Fibroblast of gingiva (primary cell): ENCODE results near the gene ZNF652.
"Not testable (repeated sequence)": the region's sequence is repeated elsewhere in the genome, so short reads cannot be mapped to it uniquely, and the experiment has no call there.

Experiments used
- DNase-seq: peaks from one replicate; pipeline ENCODE4 v3.0.0-alpha.2; 2011; ENCODE audit warnings: low read depth

The ZNF652 gene

GRCh38 chr17:49312722-49313121 is 49.3 kb downstream of the ZNF652 start:
- DNase-seq = no peak

- no peak for DNase-seq
Measured at GRCh38 chr17:49299996-49300395, 62.1 kb downstream of the ZNF652 start.

- no peak for DNase-seq
Measured at GRCh38 chr17:49298371-49298976, 63.6 kb downstream of the ZNF652 start.

DNA sequence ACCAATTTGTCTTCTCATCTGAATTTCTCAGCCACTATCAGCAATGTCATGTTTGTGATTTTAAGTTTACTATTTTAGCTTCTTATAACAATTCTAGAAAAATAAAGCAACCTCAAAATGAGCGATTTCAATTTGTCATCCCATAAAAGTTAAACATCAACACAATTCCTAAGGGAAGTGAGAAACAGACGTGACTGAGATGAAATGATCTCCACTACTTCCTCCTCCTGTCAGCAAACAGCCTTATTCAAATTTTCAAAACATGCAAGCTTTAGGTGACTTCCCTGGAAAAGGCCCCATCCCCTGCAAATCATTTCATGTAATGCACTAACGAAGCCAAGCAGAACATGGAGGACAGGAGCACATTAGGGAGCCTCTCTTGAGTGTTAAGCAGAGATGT is 64.9 kb downstream of the ZNF652 start:
- no peak for DNase-seq

GRCh38 chr17:49294122-49294521 is 67.9 kb downstream of the ZNF652 start:
- no peak for DNase-seq

DNA sequence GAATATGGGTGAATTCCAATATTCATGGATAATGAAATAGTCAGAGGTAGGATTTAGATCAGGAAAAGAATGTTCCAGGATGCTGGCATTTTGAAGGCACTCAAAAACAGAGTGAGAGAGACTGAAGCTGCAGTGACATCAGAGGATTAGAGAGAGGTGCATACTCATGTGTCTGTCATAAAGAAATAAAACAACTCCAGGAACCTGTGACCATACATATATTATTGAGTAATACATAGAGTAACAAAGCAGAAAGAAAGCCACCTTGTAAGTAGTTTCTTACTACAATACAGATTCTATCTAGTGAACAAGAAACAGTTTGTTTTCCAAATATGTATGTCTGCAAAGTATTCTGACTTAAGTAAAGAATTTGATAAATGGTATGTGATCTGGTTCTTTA is 69.1 kb downstream of the ZNF652 start:
- no peak for DNase-seq

DNA sequence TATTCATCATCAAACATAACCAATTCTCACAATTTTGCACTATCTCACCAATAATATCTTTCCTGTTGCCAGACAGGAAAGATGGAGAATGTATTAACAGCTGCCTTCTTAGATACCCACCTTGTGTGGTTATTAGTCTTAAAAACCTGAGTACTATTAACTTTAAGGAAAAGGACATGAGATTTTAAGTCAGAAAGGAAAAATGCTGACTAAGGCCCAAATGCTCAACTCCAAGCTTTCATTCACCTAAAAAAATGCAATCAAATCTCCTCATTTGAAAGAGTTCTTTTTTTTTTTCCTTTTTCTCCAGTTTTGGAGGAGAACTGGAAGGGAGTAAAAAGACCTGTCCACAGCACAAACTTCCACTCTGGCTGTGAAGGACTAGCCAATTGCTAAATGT is 70.1 kb downstream of the ZNF652 start:
- DNase-seq = no peak

DNA sequence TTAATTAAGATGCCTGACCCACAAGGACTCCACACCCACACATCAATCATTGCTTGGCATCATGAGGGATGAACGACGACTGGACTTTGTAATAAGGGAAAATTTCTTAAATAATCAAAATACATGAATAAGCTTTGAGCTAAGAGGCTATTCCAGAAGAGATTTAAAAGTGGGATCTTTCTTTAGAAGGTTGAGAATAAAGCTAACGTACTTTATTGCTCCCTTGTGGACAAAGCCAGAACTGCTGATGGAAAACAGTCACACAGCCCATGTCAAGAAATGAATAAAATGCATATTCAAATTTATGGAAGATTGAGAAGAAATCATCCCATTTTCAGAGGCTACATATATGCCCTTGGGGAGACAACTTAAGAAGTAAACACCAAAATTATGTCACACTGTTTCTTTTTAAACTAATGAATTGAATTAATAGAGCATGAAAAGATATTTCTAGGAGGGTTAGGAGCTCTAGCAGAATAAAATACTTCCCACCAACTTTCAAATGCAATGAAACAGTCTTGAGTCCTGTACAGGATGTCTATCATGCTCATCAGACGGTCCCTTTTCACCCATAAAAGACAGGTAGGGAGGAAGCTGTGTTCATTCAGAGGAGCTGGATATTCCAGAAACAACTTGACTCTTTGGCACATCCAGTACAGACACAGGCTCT is 71.2 kb downstream of the ZNF652 start:
- DNase-seq = no peak

DNA sequence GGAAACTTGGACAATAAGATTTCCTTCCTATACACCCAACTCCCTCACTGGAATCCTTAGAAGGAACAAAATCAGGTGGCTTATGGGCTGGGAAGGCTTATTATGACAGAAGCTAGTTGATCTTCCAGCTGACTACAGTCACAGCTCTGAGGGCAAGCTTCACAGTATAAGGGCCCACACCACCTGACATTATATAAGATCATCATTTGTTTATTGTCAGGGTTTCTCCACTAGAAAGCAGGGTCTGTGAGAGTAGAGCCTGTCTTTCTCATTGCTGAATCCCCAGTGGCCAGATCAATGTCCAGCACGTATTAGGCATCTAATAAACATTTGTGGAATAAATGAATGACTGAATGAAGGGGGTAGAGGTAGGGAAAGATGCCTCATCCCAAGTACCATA is 73.7 kb downstream of the ZNF652 start:
- no peak for DNase-seq

GRCh38 chr17:49287481-49287880 is 74.6 kb downstream of the ZNF652 start:
- DNase-seq = no peak

DNA sequence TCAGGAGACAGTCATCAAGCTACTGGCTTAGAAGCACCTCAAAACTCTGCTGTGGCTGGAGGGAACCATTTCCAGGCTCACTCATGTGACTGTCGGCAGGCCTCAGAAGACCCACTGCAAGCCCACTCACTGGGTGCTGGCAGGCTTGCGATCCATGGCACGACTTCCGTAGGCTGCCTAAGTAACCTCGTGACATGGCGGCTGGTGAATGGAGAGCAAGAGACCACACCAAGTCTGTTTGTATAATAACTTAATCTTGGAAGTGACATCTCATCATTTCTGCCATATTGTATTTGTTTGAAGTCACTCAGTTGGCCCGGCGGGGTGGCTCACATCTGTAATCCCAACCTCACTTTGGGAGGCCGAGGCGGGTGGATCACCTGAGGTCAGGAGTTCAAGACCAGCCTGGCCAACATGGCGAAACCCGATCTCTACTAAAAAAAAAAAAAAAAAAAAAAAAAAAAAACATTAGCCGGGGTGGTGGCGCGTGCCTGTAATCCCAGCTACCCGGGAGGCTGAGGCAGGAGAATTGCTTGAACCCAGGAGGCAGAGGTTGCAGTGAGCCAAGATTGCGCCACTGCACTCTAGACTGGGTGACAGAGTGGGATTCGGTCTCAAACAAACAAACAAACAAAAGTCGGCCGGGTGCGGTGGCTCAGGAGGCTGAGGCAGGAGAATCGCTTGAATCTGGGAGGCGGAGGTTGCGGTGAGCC is 75.6 kb downstream of the ZNF652 start:
- DNase-seq = not testable (repeated sequence)

- DNase-seq = no peak
Measured at GRCh38 chr17:49285716-49286115, 76.3 kb downstream of the ZNF652 start.

DNA sequence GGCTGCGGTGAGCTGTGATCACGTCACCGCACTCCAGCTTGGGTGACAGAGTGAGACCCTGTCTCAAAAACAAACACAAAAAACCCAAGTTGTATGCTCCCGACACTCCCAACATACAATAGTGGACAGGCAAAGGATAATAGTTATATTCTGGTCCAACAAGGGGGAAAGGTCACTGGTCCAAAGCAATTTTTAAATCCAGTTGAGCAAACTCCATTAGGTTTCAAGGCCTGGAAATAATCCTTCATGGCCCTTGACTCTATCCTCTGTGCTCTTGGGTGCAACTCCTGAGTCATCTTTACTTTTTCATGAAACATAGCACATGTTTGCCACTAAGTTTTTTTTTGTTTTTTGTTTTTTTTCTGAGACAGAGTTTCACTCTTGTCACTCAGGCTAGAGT is 81.1 kb downstream of the ZNF652 start:
- DNase-seq = no peak

GRCh38 chr17:49280061-49280460 is 82.0 kb downstream of the ZNF652 start:
- no peak for DNase-seq

DNA sequence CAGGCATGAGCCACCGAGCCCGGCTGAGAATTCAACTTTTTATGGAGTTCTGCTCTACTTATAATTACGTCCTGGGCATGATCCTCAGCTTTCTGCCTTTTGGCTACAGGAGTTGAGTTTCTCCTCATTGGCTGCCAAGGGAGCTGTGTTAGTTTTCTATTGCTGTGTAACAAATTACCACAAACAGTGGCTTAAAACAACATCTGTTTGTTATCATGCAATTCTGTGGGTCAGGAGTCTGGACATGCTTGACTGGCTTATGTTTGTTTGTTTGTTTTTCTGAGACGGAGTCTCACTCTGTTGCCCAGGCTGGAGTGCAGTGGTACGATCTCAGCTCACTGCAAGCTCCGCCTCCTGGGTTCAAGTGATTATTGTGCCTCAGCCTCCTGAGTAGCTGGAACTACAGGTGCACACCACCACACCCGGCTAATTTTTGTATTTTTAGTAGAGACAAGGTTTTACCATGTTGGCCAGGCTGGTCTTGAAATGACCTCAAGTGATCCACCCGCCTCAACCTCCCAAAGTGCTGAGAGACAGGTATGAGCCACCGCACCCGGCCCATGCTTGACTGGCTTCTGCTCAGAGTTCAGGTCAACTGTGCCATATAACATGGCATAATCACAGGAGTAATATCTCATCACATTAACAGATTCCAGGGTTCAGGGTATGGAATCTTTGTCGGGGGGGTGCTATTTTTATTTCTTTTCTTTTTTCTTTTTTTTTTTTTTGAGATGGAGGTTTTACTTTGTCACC is 82.6 kb downstream of the ZNF652 start:
- DNase-seq = peak; percentile 25

DNA sequence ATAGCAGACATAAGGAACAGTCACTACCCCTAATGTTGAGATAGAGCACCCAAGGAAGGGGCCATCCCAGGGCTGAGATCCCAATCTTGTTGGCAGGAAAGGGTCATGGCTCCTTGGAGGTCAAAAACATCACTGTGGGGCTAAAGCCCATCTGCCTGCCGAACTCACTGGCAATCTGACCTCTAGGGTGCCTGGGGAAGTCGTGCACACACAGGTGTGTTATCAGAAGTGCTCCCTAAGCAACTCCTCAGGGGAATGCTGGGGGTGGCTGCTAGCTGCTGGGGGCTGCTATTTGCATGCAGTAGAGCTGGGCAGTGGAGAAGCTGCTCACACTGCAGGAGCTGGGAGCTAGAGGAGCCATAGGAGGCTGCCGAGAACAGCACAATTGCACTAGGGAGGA is 84.0 kb downstream of the ZNF652 start:
- no peak for DNase-seq

GRCh38 chr17:49277638-49278037 is 84.4 kb downstream of the ZNF652 start:
- no peak for DNase-seq

GRCh38 chr17:49275981-49276380 is 86.1 kb downstream of the ZNF652 start:
- DNase-seq = not testable (repeated sequence)

- DNase-seq = no peak
Measured at GRCh38 chr17:49269356-49269755, 92.7 kb downstream of the ZNF652 start.

- DNase-seq = no peak
Measured at GRCh38 chr17:49267912-49268311, 94.1 kb downstream of the ZNF652 start.

DNA sequence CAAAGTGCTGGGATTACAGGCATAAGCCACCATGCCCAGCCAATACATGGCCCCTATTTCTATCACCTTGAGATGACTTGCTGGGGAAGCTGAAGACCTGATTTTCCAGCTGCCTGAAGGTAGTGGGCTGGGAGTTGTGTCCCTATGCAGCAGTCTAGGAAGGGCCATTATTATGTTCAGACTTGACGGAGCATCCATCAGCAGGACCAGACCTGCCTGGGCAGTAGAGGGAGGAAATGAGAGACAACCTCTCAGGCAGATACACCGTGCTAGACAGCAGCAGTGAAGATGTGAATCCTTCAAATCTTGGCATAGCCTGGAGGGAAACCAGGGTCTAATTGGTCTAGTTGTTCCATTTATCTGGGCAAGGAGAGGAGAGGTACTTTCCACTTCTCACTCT is 95.8 kb downstream of the ZNF652 start:
- no peak for DNase-seq

DNA sequence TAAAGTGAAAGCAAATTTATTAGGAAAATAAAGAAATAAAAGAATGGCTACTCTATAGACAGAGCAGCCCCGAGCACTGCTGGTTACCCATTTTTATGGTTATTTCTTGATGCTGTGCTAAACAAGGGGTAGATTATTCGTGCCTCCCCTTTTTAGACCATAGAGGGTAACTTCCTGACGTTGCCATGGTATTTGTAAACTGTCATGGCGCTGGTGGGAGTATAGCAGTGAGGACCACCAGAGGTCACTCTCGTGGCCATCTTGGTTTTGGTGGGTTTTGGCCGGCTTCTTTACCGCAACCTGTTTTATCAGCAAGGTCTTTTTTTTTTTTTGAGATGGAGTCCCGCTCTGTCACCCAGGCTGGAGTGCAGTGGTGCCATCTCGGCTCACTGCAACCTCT is 100.5 kb downstream of the ZNF652 start:
- not testable (repeated sequence) for DNase-seq

GRCh38 chr17:49260817-49261291 is 101.2 kb downstream of the ZNF652 start:
- no peak for DNase-seq
